ENCODE results near the gene NKTR. TPM values are rescaled to one million over a fixed set of nuclear protein-coding genes. Genes with fewer than 3 reads are reported as not detected.
"Not testable (repeated sequence)": the region's sequence is repeated elsewhere in the genome, so short reads cannot be mapped to it uniquely, and the experiment has no call there.

The NKTR gene
- polyA plus RNA-seq, 12 donors, result 48.5 to 369 (median 110) TPM

DNA sequence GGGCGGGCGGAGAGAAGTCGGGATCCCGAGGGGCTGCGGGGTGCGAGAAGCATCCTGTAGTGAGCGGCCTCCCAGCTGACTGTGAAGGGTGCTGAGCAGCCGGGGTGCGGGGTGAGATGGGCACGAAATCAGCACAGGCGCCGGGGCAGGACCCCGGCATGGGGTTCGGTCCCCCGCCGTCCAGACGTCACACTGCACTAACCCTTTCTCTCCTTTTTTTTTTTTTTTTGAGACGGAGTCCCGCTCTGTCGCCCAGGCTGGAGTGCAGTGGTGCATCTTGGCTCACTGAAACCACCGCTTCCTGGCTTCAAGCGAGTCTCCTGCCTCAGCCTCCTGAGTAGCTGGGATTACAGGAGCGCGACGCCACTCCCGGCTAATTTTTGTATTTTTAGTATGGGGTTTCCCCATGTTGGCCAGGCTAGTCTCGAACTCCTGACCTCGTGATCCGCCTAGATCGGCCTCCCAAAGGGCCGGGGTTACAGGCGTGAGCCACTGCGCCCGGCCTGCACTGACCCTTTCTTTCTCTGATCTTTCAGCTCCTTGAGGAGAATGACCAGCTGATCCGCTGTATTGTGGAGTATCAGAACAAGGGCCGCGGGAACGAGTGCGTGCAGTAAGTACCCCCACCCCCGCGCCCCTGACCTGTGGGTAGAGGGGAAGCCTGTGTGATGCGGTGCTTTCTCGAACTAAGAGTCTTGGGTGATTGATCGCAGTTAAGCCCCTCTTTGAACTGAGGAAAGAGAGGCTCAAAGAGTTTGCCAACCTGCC lies 9.3 kb upstream of the NKTR start:
- no peak for DNase-seq

GRCh38 chr3:42591811-42592210 lies 8.7 kb upstream of the NKTR start:
- no peak for DNase-seq

- no peak for DNase-seq
Measured at GRCh38 chr3:42593635-42594034, 6.9 kb upstream of the NKTR start.

GRCh38 chr3:42595682-42596081 lies 4.8 kb upstream of the NKTR start:
- no peak for DNase-seq

DNA sequence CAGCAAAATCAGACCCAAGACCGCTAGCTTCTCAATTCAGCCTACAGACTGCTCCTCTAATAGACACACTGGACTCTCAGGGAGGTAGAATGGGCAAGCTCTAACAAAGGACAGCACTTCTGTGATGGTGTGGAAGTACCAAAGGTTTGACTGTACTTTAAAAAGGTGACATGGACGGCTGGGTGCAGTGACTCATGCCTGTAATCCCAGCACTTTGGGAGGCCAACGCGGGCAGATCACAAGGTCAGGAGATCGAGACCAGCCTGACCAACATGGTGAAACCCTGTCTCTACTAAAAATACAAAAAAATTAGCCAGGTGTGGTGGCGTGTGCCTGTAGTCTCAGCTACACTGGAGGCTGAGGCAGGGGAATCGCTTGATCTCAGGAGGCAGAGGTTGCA lies 3.4 kb upstream of the NKTR start:
- not testable (repeated sequence) for DNase-seq

- peak; percentile 70 for DNase-seq
Measured at GRCh38 chr3:42600958-42601675, 631 bp downstream of the NKTR start.

DNA sequence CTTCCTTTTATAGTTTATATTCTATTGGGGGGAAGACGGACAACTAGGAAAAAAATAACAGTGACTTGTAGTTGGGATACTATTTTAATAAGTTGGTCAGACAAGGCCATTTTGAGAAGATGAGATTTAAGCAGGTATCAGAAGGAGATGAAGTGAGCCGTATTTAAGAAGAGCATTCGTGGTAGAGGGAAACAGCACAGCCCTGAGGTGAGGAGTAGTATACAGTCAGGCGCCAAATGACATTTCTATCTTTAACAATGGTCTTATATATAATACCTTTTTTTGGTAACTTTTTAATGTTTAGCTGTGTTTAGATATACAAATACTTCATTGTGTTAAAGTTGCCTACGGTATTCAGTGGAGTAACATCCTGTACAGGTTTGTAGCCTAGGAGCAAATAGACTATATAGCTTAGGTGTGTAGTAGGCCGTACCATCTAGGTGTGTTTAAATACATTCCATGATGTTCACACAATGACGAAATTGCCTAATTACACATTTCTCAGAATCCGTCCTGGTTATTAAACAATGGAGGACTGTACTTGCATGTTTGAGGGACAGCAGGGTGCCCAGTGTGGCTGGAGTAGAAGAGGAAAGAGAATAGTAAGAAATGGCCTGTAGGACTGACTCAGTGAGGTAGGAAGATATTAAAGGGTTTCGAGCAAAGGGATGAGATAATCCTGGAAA lies 1.6 kb downstream of the NKTR start:
- no peak for DNase-seq

DNA sequence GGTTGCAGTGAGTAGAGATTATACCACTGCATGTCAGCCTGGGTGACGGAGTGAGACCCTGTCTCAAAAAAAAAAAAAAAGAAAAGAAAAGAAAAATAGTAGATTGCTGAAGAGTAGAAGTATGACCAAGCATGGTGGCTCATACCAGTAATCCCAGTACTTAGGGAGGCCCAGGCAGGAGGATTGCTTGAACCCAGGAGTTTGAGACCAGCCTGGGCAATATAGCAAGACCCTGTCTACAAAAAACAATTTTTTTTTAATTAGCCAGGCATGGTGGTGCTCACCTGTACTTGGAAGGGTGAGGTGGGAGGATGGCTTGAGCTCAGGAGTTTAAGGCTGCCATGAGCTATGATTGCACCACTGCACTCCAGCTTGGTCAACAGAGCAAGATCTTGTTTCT lies 2.5 kb downstream of the NKTR start:
- DNase-seq, result no peak

GRCh38 chr3:42605546-42606173 lies 5.2 kb downstream of the NKTR start:
- no peak for DNase-seq

- DNase-seq, result peak; percentile 27
Measured at GRCh38 chr3:42608581-42608980, 8.1 kb downstream of the NKTR start.

DNA sequence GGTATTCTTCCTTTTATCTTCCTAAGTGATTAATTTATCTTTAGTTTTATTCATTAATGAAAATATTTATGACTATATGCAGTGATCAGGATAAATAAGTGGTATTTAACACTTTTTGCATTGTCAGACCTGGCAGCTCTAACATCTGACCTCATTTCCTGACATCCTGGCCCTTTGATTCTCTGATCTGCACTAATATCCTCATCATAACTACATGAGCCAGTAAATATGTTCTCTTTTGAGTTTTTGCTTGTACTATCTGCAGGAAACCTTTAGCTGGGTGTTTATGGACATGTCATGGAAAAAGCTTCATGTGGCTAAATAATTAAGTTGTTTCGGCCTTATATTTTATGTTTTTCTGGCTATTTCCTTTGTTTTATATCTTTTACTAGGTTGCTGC lies 10.5 kb downstream of the NKTR start:
- DNase-seq, result no peak

GRCh38 chr3:42612217-42612616 lies 11.7 kb downstream of the NKTR start:
- DNase-seq, result no peak

- DNase-seq, result no peak
Measured at GRCh38 chr3:42612928-42613327, 12.4 kb downstream of the NKTR start.

GRCh38 chr3:42613462-42613861 lies 13.0 kb downstream of the NKTR start:
- DNase-seq, result no peak

GRCh38 chr3:42631620-42632019 lies 31.1 kb downstream of the NKTR start:
- DNase-seq, result no peak

- DNase-seq, result no peak
Measured at GRCh38 chr3:42632146-42632545, 31.7 kb downstream of the NKTR start.

- no peak for DNase-seq
Measured at GRCh38 chr3:42633544-42633943, 33.1 kb downstream of the NKTR start.

DNA sequence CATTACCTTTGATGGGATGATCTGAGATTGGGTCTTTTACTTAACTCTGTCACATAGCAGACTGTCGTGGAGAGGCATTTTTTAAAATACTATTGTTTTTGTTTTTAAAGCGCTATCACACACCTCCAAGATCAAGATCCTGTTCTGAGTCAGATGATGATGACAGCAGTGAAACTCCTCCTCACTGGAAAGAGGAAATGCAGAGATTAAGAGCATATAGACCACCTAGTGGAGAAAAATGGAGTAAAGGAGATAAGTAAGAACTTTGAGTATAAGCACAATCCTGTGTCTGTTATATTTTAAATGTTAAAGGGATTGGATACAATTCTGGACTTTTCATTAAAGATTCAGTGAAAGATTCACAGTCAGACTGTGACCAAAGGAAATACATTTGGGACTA lies 34.6 kb downstream of the NKTR start:
- no peak for DNase-seq

DNA sequence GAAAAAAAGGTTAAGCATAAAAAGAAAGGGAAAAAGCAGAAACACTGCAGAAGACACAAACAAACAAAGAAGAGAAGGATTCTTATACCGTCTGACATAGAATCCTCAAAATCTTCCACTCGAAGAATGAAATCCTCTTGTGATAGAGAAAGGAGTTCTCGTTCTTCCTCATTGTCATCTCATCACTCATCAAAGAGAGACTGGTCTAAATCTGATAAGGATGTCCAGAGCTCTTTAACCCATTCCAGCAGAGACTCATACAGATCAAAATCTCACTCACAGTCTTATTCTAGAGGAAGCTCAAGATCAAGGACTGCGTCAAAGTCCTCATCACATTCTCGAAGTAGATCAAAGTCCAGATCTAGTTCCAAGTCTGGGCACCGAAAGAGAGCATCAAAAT lies 36.5 kb downstream of the NKTR start:
- no peak for DNase-seq

DNA sequence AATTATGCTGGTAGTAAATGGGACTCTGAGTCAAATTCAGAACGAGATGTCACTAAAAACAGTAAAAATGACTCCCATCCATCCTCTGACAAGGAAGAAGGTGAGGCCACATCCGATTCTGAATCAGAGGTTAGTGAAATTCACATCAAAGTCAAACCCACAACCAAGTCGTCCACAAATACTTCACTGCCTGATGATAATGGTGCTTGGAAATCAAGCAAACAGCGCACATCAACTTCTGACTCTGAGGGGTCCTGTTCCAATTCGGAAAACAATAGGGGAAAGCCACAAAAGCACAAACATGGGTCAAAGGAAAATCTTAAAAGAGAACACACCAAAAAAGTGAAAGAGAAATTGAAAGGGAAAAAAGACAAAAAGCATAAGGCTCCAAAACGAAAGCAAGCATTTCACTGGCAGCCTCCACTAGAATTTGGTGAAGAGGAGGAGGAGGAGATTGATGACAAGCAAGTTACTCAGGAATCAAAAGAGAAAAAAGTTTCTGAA lies 37.9 kb downstream of the NKTR start:
- no peak for DNase-seq

DNA sequence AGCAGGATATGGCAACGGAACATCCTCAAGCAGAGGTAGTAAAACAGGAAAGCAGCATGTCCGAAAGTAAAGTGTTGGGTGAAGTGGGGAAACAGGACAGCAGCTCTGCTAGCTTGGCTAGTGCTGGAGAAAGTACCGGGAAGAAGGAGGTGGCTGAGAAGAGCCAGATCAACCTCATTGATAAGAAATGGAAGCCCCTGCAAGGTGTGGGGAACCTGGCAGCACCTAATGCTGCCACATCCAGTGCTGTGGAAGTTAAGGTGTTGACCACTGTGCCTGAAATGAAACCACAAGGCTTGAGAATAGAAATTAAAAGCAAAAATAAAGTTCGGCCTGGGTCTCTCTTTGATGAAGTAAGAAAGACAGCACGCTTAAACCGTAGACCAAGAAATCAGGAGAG lies 38.7 kb downstream of the NKTR start:
- DNase-seq, result no peak

DNA sequence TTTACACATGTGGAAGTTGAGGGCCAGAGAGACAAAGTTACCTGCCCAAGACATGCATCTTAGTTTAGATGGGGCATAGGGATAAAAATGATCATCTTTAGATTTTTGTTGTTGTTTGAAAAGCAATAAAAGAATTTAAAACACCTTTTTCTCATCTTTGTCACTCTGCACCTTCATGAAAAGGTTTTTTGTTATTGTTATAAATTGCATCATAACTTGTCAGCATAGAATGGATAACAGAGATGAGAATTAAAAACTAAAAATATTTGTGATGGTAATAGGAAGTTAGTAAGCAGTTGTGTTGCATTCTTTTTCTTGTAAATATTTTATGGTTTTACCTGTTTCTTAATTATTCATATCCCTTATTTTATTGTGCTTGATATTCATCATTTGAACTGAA lies 39.6 kb downstream of the NKTR start:
- DNase-seq, result no peak

Measured in muscle of arm (tissue), 12 donors.